HG02870 (cell line): ENCODE results near the gene DPP3.
A peak's percentile ranks its signal among the peaks of the same experiment; 100 is the strongest.
"Not testable (repeated sequence)": the region's sequence is repeated elsewhere in the genome, so short reads cannot be mapped to it uniquely, and the experiment has no call there.

ENCODE experiments used
- ATAC-seq: cut with Tn5 transposase; IDR thresholded peaks from one replicate; pipeline ENCODE4 v1.9.1; 2021; ENCODE audit warnings: mild to moderate bottlenecking, moderate library complexity; ENCODE audit not compliant: unreplicated experiment

The DPP3 gene

DNA sequence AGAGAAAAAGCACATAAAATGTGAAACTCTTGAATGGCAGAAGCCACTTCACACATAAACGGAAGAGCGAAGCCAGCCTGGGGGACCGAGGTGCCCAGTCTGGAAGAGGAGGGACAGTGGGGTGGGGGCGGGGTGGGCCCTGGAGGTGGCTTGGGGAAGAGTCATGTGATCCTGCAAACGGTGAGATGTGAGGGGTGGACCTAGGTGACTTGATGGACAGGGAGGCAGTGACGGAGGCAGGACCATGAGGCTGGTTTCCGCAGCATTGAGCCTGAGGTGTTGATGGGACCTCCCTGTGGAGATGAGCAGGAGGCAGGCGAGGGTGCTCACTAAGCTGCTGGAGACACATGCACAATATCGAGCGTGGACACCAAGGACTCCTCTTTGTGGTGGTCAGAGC is 48.8 kb downstream of the DPP3 start:
- no peak for ATAC-seq

DNA sequence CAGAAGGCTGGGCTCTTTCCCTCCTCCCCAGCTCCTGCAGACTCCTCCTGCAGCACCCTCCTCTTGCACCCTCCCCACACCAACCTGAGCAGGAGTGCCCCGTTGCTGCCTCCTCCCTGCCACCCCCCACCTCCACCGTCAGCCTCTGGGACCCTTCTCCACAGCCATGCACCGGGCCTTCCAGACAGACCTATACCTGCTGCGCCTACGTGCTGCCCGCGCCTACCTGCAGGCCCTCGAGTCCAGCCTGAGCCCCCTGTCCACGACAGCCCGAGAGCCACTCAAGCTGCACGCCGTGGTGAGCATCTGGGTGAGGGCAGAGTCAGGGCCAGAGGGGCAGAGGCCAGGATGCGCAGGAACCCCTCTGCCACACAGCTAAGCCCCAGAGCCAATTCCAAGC is 49.4 kb downstream of the DPP3 start:
- no peak for ATAC-seq

DNA sequence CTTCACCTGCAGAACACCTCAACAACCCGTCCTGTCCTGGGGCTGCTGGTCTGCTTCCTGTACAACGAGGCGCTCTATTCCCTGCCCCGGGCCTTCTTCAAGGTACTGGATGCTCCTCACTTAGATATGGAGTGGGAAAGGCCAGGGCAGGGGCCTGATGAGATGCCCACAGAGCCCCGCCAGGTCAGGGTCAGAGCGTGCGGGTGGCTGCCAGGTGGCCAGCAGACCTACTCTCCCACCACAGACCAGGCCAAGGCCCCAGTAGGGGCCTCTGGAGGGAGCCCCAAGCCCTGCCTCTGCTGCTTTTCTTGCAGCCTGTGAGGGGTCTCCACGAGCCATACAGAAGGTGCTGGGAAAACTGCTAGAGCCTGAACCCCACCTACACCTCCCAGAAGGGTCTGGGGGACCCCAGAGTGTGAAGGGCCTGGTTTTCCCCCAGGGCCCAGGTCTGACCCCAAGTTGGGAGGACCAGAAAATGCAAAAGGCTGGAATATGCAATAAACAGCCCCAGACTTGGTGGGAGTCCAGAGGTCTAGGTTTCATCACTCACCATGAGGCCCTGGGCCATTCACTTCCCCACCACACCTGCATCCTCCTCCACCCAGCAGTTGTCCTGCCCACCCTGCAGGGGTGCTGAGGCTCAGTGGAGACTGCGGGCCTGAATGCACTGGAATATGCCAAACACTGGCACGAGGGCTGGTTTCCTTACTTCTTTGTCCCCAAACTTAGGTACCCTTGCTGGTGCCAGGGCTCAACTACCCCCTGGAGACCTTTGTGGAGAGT is 50.9 kb downstream of the DPP3 start:
- no peak for ATAC-seq

DNA sequence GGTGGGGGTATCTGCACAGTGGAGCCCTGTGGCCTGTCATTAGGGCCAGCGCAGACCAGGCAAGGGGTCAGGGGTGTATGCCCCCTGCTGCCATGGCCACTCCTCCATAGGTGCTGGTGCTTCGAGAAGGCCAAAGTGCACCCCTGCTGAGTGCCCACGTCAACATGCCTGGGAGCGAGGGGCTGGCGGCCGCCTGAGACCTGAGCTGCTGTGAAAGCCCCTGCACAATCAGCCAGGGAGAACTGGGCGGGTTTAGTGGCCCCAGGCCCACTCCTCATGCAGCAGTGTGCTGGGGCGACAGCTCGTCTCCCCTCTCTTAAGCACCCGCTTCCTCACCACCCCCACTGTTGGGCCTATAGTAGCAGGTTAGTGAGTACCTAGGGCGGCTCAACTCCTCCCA is 51.6 kb downstream of the DPP3 start:
- ATAC-seq: no peak

DNA sequence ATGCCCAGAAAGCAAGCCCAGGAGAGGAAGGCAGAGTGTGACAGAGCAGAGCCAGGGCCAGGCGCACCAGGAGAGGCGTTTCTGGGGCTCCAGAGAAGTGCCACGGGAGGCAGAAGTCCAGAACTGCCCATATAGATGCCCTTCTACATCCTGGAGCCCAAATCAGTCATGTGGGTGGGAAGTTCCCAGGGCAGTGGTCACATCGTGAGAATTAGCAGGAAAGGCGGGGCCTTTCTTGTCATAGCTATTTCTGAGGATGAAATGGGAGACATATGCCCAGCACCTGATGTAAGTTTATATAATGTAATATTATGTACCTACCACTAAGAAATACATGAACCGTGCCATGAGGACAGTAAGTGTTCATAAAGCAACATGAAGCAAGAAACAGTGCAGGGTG is 52.5 kb downstream of the DPP3 start:
- no peak for ATAC-seq

DNA sequence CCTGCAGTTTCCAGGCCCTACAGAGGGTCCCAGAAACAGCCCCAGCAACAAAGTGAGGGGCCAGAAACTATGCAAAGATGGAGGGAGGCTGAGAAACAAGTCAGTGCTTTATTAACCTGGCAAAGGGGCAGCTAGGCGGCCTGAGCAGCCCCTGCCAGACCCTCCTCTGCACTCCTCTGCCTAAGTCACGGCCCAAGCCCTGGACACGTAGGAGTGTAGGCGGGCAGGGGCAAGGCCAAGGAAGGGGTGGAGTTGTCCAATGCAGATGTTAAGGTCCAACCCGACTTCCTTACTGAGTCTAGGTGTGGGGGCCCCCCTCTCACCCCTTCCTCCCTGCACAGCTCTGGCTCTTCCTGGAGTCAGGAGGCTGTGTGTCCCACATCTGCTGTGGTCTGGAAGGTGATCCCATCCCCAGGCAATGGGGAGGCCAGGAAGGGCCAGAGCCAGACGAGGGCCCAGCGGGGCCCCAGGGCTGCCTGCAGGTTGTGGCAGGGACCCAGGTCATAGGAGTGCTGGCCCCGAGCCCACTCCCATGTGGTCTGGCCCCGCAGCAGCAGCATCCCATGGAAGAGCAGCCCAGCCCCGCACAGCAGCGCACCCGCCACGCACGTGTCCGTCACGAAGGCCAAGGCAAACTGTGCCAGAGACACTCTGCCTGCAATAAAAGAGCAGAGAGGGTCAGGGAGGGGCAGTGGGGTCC is 59.1 kb downstream of the DPP3 start:
- no peak for ATAC-seq

DNA sequence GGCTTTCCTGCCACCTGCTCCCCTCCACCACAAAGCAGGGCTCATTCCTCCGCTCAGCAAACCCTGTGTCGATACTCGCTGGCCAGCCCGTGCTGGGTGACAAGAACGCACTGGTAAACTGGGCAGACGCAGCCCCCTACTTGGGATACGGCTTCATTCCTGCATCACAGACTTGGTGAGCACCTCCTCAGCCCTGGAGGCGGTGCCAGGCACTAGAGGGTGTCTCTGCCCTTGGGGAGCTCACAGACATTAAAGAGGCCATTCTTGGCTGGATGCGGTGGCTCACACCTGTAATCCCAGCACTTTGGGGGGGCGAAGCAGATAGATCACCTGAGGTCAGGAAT is 59.6 kb downstream of the DPP3 start:
- ATAC-seq: no peak

GRCh38 chr11:66540598-66540997 is 60.4 kb downstream of the DPP3 start:
- ATAC-seq: not testable (repeated sequence)

GRCh38 chr11:66541892-66542291 is 61.7 kb downstream of the DPP3 start:
- ATAC-seq: no peak

DNA sequence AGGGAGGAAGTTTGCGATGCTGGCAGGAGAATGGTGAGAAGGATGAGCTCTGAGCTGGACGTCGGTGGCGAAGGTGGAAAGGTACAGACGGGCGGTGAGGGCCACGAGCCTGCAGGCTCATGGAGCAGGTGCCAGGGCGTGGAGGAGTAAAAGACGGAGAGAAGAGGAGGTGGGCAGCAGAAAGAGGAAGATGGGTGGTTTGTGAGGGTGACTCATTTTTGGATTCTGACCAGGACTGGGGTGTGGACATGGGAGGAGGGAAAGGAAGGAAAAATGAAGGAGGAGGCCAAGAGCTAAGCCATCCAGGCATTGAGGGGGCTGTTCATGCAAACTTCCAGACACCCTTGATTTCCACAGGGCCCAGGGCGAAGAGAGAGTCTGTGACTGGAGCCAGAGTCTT is 62.1 kb downstream of the DPP3 start:
- ATAC-seq: no peak

DNA sequence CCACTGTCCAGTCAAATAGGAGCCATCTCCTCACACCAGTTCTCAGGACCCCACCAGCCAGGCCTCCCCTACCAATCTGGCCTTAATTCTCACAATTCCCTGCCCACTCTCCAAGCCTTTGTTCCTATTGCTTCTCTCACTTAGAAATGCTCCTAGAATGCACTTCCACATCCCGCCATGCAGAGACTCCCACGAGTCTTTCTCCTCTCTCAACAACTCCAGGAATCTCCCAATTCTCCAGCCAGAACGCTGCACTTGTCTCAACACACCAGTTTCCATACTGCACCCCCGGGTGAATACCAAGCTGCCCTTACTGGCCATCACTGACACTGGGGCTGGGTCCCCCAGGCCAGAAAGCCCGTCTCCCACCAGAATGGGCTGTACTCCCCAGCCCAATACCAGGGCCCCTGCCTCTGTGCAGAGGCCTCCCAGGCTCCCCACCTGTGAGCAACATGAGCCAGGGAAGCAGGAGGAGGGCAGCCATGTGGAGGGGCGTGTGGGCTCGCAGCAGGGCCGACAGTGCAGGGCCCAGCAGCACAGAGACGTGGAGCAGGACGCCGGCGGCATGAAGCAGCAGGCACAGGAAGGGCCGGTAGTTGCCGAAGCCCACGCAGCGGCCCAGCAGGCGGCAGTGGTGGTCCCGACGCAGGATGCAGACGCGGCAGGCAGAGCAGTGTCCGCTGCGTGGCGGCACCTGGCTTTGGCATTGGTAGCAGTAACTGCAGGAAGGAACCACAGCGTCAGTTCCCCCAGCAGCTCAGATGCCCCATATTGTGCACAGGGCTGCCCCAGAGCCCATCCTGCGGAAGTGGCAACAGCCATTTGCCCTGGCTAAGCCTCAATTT is 63.3 kb downstream of the DPP3 start:
- ATAC-seq: no peak

- not testable (repeated sequence) for ATAC-seq
Measured at GRCh38 chr11:66544952-66545351, 64.7 kb downstream of the DPP3 start.

DNA sequence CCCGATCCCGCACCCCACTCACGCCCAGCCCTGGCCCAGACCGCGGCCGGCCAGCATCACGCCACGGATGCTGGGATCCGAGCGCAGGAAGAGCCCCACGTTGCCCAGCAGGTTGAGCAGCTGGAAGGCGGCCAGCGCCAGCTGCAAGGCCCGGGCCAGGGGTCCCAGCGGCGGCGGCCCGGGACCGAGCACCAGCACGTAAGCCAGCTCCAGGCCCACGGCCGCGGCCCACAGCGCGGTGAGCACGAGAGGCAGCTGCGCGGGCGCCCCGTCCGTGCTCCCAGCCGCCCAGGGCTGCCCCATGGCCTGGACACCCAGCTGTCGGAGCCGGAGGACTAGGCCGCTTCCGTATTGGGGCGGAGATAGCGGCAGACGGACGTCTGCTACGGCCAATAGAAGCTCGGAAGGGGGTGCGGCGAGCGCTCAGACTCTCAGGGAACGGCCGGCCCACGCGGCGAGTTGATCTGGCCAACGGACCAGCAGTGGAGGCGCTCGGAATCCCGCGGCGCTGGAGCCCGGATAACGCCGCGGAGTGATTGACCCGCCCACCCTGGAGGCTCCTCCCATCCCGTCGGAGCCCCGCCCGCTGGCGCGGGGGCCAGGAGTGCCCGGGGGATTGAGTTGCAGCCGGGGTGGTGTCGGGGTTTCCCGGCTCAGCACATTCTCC is 65.6 kb downstream of the DPP3 start, which contains the start of gene ZDHHC24:
Gene ZDHHC24, minus strand, starts transcription at position 348 of the 667 bp plus-strand sequence. Its CDS starts 45 bp downstream, at position 303.
- peak; percentile 86 for ATAC-seq

DNA sequence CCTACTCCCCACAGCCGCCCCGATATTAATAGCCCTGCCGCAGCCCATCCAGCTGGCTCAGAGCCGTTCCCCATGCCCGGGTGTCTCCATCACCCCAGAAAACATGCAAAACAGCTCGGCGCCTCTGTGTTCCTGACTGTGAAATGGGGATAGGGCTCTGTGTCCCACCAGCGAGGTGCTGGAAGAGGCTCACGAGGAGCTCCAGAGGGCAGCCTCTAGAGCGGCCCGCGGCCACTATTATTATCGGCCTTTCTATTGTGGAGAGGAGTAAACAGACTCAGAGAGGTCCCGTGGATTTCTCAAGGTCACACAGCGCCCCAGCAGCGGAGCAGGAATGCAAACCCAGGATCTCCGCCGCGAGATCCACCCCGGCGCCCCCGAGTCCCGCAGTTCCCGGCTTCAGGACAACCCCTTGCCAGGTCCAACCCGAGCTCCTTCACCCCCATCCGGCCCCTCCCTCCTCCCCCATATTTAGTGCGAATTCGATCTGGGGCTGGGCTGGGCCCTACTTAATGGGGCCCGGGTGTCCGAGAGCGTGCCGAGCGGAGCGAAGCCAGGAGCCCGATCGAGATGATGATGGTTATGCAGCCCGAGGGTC is 66.2 kb downstream of the DPP3 start, which contains the start of gene ACTN3:
Gene ACTN3, plus strand, starts transcription at position 536 of the 598 bp plus-strand sequence. Its CDS starts 35 bp downstream, at position 571.
- ATAC-seq: no peak

- no peak for ATAC-seq
Measured at GRCh38 chr11:66546966-66547661, 66.9 kb downstream of the DPP3 start.

DNA sequence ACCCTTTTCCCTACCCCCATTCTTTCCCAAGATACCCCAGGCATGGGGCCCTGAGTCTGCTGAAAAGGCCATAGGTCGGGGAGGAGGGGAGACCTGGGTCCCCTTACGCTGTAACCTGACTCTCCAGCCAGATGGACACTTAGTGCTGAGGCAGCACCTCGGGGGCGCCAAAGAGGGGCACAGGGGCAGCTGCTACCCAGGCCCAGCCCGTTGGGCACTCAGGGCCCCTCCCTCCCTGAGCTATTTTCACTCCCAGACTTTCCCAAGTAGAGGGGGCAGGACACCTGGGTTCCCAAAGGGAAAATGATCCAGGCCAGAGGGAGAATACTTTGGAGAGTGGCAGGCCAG is 67.4 kb downstream of the DPP3 start:
- ATAC-seq: no peak

GRCh38 chr11:66548041-66548440 is 67.8 kb downstream of the DPP3 start:
- no peak for ATAC-seq

DNA sequence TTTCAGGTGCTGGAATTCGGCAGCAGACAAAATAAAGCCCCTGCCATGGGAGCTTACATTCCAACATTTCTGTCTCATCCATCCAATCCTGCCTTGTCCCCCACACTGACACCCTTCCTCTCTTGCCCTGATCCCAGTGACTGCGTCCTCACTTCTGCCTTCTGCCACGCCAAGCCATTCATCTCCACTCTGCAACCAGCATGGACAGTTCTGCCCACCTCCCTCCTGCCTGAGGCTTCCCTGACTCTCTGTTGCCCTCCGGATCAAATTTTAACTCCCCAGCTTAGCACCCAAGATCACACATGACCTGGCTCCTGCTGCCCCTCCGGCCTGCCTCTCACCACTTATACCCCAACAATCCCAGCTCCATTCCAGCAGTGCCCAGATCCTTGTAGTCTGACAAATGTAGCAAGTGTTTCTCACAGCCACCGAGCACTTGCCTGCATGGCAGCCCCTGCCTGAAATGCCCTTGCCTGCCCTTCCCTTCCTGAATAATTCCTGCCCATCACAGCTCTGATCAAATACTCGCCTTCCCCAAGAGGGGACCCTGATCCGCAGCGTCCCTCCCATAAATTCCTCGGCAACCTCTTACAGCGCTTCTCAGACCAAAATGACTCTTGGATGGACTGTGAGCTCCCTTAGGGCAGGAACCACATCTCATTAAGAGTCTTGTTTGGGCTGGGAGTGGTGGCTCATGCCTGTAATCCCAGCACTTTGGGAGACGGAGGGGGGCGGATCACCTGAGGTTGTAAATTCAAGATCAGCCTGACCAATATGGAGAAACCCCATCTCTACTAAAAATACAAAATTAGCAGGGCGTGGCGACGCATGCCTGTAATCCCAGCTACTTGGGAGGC is 68.8 kb downstream of the DPP3 start:
- ATAC-seq: no peak

- ATAC-seq: no peak
Measured at GRCh38 chr11:66549696-66550095, 69.5 kb downstream of the DPP3 start.
